ENCODE results near the gene CD3D. TPM values are rescaled to one million over a fixed set of nuclear protein-coding genes. Genes with fewer than 3 reads are reported as not detected.

The CD3D gene
- total and polyA plus RNA-seq, 2 donors (not counting 1 experiment from before 2014, with no cell fraction given) = 0.79 to 1.7 TPM

DNA sequence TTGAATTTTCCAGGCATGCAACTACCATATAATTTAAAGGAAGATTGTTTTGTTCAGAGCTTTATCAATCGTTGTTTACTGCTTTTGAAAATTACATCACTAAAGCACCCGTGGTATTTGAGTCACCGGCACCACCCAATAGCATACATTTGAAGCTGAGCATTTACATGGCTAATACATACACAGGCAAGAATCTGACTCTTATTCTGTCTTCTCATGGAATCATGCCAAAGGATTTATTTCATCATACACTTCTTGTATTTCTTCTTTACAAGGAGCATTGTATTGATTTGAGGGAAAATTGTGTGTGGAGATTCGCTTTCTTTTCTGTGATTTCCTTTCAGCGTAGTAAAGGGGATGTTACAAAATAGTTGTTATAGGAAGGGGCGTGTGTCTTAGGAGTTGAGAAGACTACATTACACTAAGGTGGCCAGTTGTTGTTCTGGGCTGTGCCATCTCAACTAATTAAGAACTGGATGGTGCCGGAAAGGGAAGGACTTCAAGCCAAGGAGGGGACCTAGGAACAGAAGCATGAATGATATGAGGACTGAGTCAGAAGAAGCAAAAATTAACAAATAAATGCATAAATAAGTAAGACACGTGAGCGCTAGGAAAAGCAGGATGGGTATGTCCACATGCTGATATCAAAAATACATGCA lies 50.9 kb downstream of the CD3D start:
- no peaks in the 10 kb centered on the region for H4K20me1 ChIP-seq (ENCODE audit: control insufficient read depth, insufficient read depth, low read length, poor library complexity, severe bottlenecking)
- ChIA-PET CTCF (interaction anchor here (0.8 to 6.1 kb wide), 10 partner anchors 8 to 110 kb away, joined by 3 to 87 read pairs (median 4); no protein-coding TSS in a partner anchor), POLR2A (interaction anchor here (0.6 kb wide), 1 partner anchor 577 kb away, joined by 4 read pairs; no protein-coding TSS in a partner anchor)
- TF ChIP-seq, protein P1, sequence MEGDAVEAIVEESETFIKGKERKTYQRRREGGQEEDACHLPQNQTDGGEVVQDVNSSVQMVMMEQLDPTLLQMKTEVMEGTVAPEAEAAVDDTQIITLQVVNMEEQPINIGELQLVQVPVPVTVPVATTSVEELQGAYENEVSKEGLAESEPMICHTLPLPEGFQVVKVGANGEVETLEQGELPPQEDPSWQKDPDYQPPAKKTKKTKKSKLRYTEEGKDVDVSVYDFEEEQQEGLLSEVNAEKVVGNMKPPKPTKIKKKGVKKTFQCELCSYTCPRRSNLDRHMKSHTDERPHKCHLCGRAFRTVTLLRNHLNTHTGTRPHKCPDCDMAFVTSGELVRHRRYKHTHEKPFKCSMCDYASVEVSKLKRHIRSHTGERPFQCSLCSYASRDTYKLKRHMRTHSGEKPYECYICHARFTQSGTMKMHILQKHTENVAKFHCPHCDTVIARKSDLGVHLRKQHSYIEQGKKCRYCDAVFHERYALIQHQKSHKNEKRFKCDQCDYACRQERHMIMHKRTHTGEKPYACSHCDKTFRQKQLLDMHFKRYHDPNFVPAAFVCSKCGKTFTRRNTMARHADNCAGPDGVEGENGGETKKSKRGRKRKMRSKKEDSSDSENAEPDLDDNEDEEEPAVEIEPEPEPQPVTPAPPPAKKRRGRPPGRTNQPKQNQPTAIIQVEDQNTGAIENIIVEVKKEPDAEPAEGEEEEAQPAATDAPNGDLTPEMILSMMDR (IDR thresholded peaks at IDR 0.05) = no peak
- TF ChIP-seq EZH2 (IDR thresholded peaks at IDR 0.05; ENCODE audit: borderline replicate concordance, insufficient read depth, low read depth, low read length, poor library complexity, severe bottlenecking) = no peak
- no peaks in the 10 kb centered on the region for H3K9me3 ChIP-seq (ENCODE audit: control extremely low read depth in 1 of 3, control insufficient read depth in 2 of 3, insufficient read depth in 1 of 3, low read length in 2 of 3)
- no peaks in the 10 kb centered on the region for H3K9me3 Mint-ChIP-seq (ENCODE audit: insufficient read depth)
- H3K4me3 Mint-ChIP-seq = no peak overlapping the region
- H3K4me2 ChIP-seq (replicated peaks; ENCODE audit: low read depth, low read length, poor library complexity, severe bottlenecking) = no peak overlapping the region
- intact Hi-C loops (cut with micrococcal nuclease) = loop anchor here (1.0 to 2.0 kb wide), 2 partner anchors 93 to 147 kb away; no protein-coding TSS in a partner anchor
- no peaks in the 10 kb centered on the region for H3K36me3 ChIP-seq (replicated peaks in 1 of 2; ENCODE audit: control extremely low read depth in 1 of 2, control insufficient read depth in 1 of 2, extremely low read depth in 1 of 2, insufficient read depth in 2 of 2, low read length in 1 of 2)
- H3K4me3 ChIP-seq (ENCODE audit: control extremely low read depth in 1 of 5, extremely low read depth in 1 of 5, insufficient read depth in 1 of 5, low read depth in 2 of 5, low read length in 4 of 5) = no peak overlapping the region
- H3K27me3 ChIP-seq (replicated peaks in 1 of 4; ENCODE audit: control extremely low read depth in 1 of 4, control insufficient read depth in 3 of 4, insufficient read depth in 4 of 4, low read length in 3 of 4) = peaks cover 0 to 7% (median 2%) of the 10 kb centered on the region in 4 experiments
- H3K27ac ChIP-seq (ENCODE audit: low read length in 2 of 2) = no peak overlapping the region
- no peak overlapping the region for H2AFZ ChIP-seq (ENCODE audit: insufficient read depth, low read depth, low read length, poor library complexity, severe bottlenecking)
- WGBS (ENCODE audit: insufficient coverage) = 100% methylated on average over 4 of the region's 9 CpGs
- DNase-seq (no peak), ATAC-seq (ENCODE audit: low read depth) (no peak)
- H3K27ac Mint-ChIP-seq = no peak overlapping the region
- no peak overlapping the region for H3K9ac ChIP-seq (ENCODE audit: low read length)
- H3K4me1 Mint-ChIP-seq = peaks cover 2% of the 10 kb centered on the region
- H3K27me3 Mint-ChIP-seq = peaks cover 31% of the 10 kb centered on the region
- H3K79me2 ChIP-seq (ENCODE audit: control insufficient read depth, insufficient read depth, low read length) = no peaks in the 10 kb centered on the region
- H3K4me1 ChIP-seq (ENCODE audit: control insufficient read depth in 2 of 2, insufficient read depth in 2 of 2, low read length in 2 of 2) = no peaks in the 10 kb centered on the region

DNA sequence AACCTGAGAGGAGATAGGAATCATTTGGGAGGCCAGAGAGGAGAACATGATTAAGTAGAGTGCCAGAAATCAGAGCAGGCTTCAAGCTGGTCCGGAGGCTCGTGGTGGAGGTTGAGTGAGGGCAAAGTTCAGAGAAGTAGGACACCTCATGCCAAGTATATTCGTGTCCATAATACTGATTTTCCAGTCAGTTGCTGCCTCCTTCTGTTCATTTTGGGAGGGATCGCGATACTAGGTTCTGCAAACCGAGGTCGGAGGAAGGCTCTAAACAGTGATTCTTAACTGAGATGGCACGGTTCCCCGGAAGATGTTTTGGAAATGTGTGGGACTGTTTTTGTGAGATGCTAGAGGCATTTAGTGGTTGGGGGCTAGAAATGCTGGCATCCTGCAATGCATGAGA lies 51.6 kb downstream of the CD3D start:
- DNase-seq (peak; percentile 54), ATAC-seq (ENCODE audit: low read depth) (peak; percentile 49)
- no peak overlapping the region for H3K27ac Mint-ChIP-seq
- 13% methylated on average over 7 of the region's 9 CpGs for WGBS (ENCODE audit: insufficient coverage)
- no peak overlapping the region for H3K4me3 Mint-ChIP-seq
- intact Hi-C loops (cut with micrococcal nuclease) = loop anchor here (1.0 to 2.0 kb wide), 2 partner anchors 93 to 146 kb away; no protein-coding TSS in a partner anchor
- Histone ChIP-seq H3K27me3 (replicated peaks in 1 of 4; ENCODE audit: control extremely low read depth in 1 of 4, control insufficient read depth in 3 of 4, insufficient read depth in 4 of 4, low read length in 3 of 4) (peaks cover 0 to 7% (median 2%) of the 10 kb centered on the region in 4 experiments), H3K4me3 (ENCODE audit: control extremely low read depth in 1 of 5, extremely low read depth in 1 of 5, insufficient read depth in 1 of 5, low read depth in 2 of 5, low read length in 4 of 5) (no peak overlapping the region), H3K4me2 (replicated peaks; ENCODE audit: low read depth, low read length, poor library complexity, severe bottlenecking) (no peak overlapping the region), H3K79me2 (ENCODE audit: control insufficient read depth, insufficient read depth, low read length) (no peaks in the 10 kb centered on the region), H3K4me1 (ENCODE audit: control insufficient read depth in 2 of 2, insufficient read depth in 2 of 2, low read length in 2 of 2) (no peaks in the 10 kb centered on the region), H3K9me3 (ENCODE audit: control extremely low read depth in 1 of 3, control insufficient read depth in 2 of 3, insufficient read depth in 1 of 3, low read length in 2 of 3) (no peaks in the 10 kb centered on the region), H2AFZ (ENCODE audit: insufficient read depth, low read depth, low read length, poor library complexity, severe bottlenecking) (peak overlapping the region; percentile 35), H3K27ac (ENCODE audit: low read length in 2 of 2) (no peak overlapping the region), H4K20me1 (ENCODE audit: control insufficient read depth, insufficient read depth, low read length, poor library complexity, severe bottlenecking) (no peaks in the 10 kb centered on the region), H3K36me3 (replicated peaks in 1 of 2; ENCODE audit: control extremely low read depth in 1 of 2, control insufficient read depth in 1 of 2, extremely low read depth in 1 of 2, insufficient read depth in 2 of 2, low read length in 1 of 2) (no peaks in the 10 kb centered on the region), H3K9ac (ENCODE audit: low read length) (no peak overlapping the region)
- ChIA-PET POLR2A (interaction anchor here (0.6 kb wide), 1 partner anchor 578 kb away, joined by 4 read pairs; no protein-coding TSS in a partner anchor), CTCF (interaction anchor here (0.8 to 6.1 kb wide), 10 partner anchors 9 to 109 kb away, joined by 3 to 87 read pairs (median 4); no protein-coding TSS in a partner anchor)
- no peaks in the 10 kb centered on the region for H3K9me3 Mint-ChIP-seq (ENCODE audit: insufficient read depth)
- H3K27me3 Mint-ChIP-seq = peaks cover 34% of the 10 kb centered on the region
- TF ChIP-seq, protein P1 (IDR thresholded peaks at IDR 0.05) = peak; percentile 37
- no peak for TF ChIP-seq EZH2 (IDR thresholded peaks at IDR 0.05; ENCODE audit: borderline replicate concordance, insufficient read depth, low read depth, low read length, poor library complexity, severe bottlenecking)
- H3K4me1 Mint-ChIP-seq = peaks cover under 1% of the 10 kb centered on the region

Data from B cell (primary cell).